HCT116 (cell line): ENCODE results near the gene SLC9A9.

ENCODE experiments used
- CEBPB ChIP-seq: IDR thresholded peaks from 2 replicates; pipeline ENCODE4 v1.6.1; 2012; ENCODE audit warnings: low read depth
- EZH2 ChIP-seq: fragments of 200-600 bp; sonication (generic); IDR thresholded peaks from 2 replicates; pipeline ENCODE4 v1.6.1; 2017; ENCODE audit warnings: antibody characterized with exemption, mixed run types
- EZH2phosphoT487 ChIP-seq: fragments of 200-600 bp; IDR thresholded peaks from 2 replicates; pipeline ENCODE4 v1.6.1; 2018; ENCODE audit warnings: antibody characterized with exemption, borderline replicate concordance
- POLR2A ChIP-seq: IDR thresholded peaks from 2 replicates; pipeline ENCODE4 v1.7.0; 2011; ENCODE audit warnings: borderline replicate concordance; ENCODE audit not compliant: insufficient read depth, insufficient read length; ENCODE audit errors: extremely low read depth
- RAD21 ChIP-seq: IDR thresholded peaks from 2 replicates; pipeline ENCODE4 v1.6.1; 2012; ENCODE audit warnings: low read depth, mild to moderate bottlenecking
- YY1 ChIP-seq: IDR thresholded peaks from 2 replicates; pipeline ENCODE4 v1.6.1; 2011; ENCODE audit warnings: low read length, low read depth, moderate library complexity, mild to moderate bottlenecking; ENCODE audit not compliant: insufficient replicate concordance; ENCODE audit errors: extremely low read depth
- ZFX ChIP-seq: fragments of 450-650 bp; IDR thresholded peaks from 2 replicates; pipeline ENCODE4 v1.6.1; 2017
- TF ChIP-seq, protein P1 (sequence below), 3 experiments: fragments of 200-600 bp in 1 of 3; sonication (generic) in 1 of 3; IDR thresholded peaks in 2 of 3; conservative IDR thresholded peaks in 1 of 3; 2 replicates each; pipeline ENCODE4 v1.5.1; 2012 to 2017; ENCODE audit warnings: low read depth in 2 of 3, low read length in 2 of 3, antibody characterized with exemption in 1 of 3, borderline replicate concordance in 1 of 3, control low read depth in 1 of 3, mild to moderate bottlenecking in 1 of 3, mixed read lengths in 1 of 3, mixed run types in 1 of 3, moderate library complexity in 1 of 3; ENCODE audit not compliant: insufficient read depth in 1 of 3
- TF ChIP-seq, protein P2 (sequence below): IDR thresholded peaks from 2 replicates; pipeline ENCODE4 v1.6.1; 2012
- TF ChIP-seq, protein P3 (sequence below): IDR thresholded peaks from 2 replicates; pipeline ENCODE4 v1.6.1; 2011; ENCODE audit warnings: mild to moderate bottlenecking, low read length, moderate library complexity; ENCODE audit not compliant: insufficient replicate concordance; ENCODE audit errors: extremely low read depth
- TF ChIP-seq, protein P4 (sequence below): IDR thresholded peaks from 2 replicates; pipeline ENCODE4 v1.6.1; 2012; ENCODE audit warnings: low read depth
- TF ChIP-seq, protein P5 (sequence below): IDR thresholded peaks from 2 replicates; pipeline ENCODE4 v1.6.1; 2012

DNA sequence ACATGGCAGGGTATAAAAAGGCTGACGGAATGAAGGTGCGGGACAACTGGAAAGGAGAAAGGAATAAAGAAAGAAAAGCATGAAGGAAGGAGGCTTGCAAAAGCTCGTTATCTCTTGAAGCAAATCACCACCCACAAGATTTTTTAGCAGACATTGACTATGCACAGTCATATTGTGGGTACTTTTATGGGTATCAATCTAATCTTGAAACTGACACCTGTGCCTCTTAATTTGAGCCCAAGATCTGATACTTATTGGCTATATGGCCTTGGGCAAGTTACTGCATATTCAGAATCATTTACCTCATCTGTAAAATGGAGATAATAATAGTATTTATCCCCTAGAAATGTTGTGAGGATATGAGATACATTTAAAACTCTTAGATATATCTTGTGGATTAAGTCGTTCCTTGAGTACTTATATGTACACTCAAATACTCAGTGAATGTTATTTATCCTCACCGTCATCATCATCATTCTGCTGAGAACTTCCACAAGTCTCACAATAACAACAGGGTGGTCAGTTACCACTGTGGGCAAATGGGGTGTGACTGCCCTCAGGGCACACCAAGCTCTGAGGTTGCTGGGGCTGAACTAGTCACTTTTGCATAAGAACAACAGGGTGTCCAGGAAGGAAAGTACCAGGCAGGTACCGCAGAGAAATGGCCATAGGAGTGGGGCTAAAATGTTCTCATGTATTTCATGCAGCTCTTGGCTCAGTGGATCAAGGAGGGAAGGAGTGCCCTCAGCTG is 266.1 kb downstream of the SLC9A9 start:
- TF ChIP-seq, protein P1, sequence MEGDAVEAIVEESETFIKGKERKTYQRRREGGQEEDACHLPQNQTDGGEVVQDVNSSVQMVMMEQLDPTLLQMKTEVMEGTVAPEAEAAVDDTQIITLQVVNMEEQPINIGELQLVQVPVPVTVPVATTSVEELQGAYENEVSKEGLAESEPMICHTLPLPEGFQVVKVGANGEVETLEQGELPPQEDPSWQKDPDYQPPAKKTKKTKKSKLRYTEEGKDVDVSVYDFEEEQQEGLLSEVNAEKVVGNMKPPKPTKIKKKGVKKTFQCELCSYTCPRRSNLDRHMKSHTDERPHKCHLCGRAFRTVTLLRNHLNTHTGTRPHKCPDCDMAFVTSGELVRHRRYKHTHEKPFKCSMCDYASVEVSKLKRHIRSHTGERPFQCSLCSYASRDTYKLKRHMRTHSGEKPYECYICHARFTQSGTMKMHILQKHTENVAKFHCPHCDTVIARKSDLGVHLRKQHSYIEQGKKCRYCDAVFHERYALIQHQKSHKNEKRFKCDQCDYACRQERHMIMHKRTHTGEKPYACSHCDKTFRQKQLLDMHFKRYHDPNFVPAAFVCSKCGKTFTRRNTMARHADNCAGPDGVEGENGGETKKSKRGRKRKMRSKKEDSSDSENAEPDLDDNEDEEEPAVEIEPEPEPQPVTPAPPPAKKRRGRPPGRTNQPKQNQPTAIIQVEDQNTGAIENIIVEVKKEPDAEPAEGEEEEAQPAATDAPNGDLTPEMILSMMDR (IDR thresholded peaks at IDR 0.05 in 2 of 3, conservative IDR thresholded peaks at IDR 0.05 in 1 of 3; ENCODE audit: borderline replicate concordance in 1 of 3, insufficient read depth in 1 of 3, low read depth in 2 of 3, low read length in 2 of 3) = no peak
- TF ChIP-seq POLR2A (no peak), EZH2phosphoT487 (no peak), RAD21 (no peak), ZFX (no peak), CEBPB (no peak), YY1 (no peak), EZH2 (no peak)
- TF ChIP-seq, protein P2, sequence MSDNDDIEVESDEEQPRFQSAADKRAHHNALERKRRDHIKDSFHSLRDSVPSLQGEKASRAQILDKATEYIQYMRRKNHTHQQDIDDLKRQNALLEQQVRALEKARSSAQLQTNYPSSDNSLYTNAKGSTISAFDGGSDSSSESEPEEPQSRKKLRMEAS = no peak
- TF ChIP-seq, protein P3, sequence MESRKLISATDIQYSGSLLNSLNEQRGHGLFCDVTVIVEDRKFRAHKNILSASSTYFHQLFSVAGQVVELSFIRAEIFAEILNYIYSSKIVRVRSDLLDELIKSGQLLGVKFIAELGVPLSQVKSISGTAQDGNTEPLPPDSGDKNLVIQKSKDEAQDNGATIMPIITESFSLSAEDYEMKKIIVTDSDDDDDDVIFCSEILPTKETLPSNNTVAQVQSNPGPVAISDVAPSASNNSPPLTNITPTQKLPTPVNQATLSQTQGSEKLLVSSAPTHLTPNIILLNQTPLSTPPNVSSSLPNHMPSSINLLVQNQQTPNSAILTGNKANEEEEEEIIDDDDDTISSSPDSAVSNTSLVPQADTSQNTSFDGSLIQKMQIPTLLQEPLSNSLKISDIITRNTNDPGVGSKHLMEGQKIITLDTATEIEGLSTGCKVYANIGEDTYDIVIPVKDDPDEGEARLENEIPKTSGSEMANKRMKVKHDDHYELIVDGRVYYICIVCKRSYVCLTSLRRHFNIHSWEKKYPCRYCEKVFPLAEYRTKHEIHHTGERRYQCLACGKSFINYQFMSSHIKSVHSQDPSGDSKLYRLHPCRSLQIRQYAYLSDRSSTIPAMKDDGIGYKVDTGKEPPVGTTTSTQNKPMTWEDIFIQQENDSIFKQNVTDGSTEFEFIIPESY = no peak
- TF ChIP-seq, protein P4, sequence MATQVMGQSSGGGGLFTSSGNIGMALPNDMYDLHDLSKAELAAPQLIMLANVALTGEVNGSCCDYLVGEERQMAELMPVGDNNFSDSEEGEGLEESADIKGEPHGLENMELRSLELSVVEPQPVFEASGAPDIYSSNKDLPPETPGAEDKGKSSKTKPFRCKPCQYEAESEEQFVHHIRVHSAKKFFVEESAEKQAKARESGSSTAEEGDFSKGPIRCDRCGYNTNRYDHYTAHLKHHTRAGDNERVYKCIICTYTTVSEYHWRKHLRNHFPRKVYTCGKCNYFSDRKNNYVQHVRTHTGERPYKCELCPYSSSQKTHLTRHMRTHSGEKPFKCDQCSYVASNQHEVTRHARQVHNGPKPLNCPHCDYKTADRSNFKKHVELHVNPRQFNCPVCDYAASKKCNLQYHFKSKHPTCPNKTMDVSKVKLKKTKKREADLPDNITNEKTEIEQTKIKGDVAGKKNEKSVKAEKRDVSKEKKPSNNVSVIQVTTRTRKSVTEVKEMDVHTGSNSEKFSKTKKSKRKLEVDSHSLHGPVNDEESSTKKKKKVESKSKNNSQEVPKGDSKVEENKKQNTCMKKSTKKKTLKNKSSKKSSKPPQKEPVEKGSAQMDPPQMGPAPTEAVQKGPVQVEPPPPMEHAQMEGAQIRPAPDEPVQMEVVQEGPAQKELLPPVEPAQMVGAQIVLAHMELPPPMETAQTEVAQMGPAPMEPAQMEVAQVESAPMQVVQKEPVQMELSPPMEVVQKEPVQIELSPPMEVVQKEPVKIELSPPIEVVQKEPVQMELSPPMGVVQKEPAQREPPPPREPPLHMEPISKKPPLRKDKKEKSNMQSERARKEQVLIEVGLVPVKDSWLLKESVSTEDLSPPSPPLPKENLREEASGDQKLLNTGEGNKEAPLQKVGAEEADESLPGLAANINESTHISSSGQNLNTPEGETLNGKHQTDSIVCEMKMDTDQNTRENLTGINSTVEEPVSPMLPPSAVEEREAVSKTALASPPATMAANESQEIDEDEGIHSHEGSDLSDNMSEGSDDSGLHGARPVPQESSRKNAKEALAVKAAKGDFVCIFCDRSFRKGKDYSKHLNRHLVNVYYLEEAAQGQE = no peak
- TF ChIP-seq, protein P5, sequence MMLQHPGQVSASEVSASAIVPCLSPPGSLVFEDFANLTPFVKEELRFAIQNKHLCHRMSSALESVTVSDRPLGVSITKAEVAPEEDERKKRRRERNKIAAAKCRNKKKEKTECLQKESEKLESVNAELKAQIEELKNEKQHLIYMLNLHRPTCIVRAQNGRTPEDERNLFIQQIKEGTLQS = no peak
